SK-N-MC (cell line): ENCODE results near the gene TBK1.

Experiments used
- EZH2 ChIP-seq: fragments of 200-600 bp; sonication (generic); IDR thresholded peaks from one replicate; pipeline ENCODE4 v1.6.1; 2017; ENCODE audit warnings: antibody characterized with exemption
- FOXP2 ChIP-seq: optimal IDR thresholded peaks from 2 replicates; pipeline ENCODE3; 2011; ENCODE audit warnings: mild to moderate bottlenecking, moderate library complexity; ENCODE audit not compliant: insufficient read depth; ENCODE audit errors: extremely low read length, control extremely low read depth
- POLR2AphosphoS5 ChIP-seq: IDR thresholded peaks from 2 replicates; pipeline ENCODE4 v1.6.1; 2012; ENCODE audit warnings: mild to moderate bottlenecking, low read depth, low read length, borderline replicate concordance

GRCh38 chr12:64402181-64402580 lies 49.7 kb upstream of the TBK1 start:
- no peak for TF ChIP-seq POLR2AphosphoS5
- no peak for TF ChIP-seq EZH2
- no peak for TF ChIP-seq FOXP2
